ENCODE measurements around the gene FXR2.

The FXR2 gene

GRCh38 chr17:7587420-7588151 lies 27.1 kb downstream of the FXR2 start:
- no peak for DNase-seq

- DNase-seq = no peak
These were observed 27.9 kb downstream of the FXR2 start for GRCh38 chr17:7586673-7587419.

GRCh38 chr17:7583253-7584109 lies 31.2 kb downstream of the FXR2 start, which contains the start of gene MPDU1:
Gene MPDU1 (plus strand): TSS chr17:7583852. CDS start chr17:7583863, 11 bp downstream.
- peak; percentile 98 for DNase-seq

- DNase-seq = peak; percentile 41
These were observed 32.1 kb downstream of the FXR2 start for GRCh38 chr17:7582396-7583252.

- no peak for DNase-seq
These were observed 33.8 kb downstream of the FXR2 start for GRCh38 chr17:7580604-7581575.

GRCh38 chr17:7579834-7580603 lies 34.7 kb downstream of the FXR2 start:
- DNase-seq = no peak

- DNase-seq = peak; percentile 23
These were observed 35.5 kb downstream of the FXR2 start, which contains the start of gene CD68 for GRCh38 chr17:7579001-7579833. Gene CD68 (plus strand): TSS chr17:7579638. CDS start chr17:7579678, 40 bp downstream.

GRCh38 chr17:7577327-7578199 lies 37.1 kb downstream of the FXR2 start:
- no peak for DNase-seq

- no peak for DNase-seq
These were observed 38.2 kb downstream of the FXR2 start for GRCh38 chr17:7576432-7576937.

GRCh38 chr17:7575959-7576358 lies 38.7 kb downstream of the FXR2 start:
- DNase-seq = no peak

GRCh38 chr17:7575481-7575883 lies 39.2 kb downstream of the FXR2 start:
- no peak for DNase-seq

- peak; percentile 10 for DNase-seq
These were observed 40.3 kb downstream of the FXR2 start for GRCh38 chr17:7574176-7574953.

- DNase-seq = peak; percentile 92
These were observed 41.2 kb downstream of the FXR2 start for GRCh38 chr17:7573324-7574080.

- DNase-seq = peak; percentile 99
These were observed 41.9 kb downstream of the FXR2 start for GRCh38 chr17:7572588-7573323.

- DNase-seq = no peak
These were observed 42.4 kb downstream of the FXR2 start for GRCh38 chr17:7572338-7572587.

- DNase-seq = no peak
These were observed 44.3 kb downstream of the FXR2 start for GRCh38 chr17:7570351-7570750.

Measured in NCI-H146 (cell line).